ENCODE data around the gene NPEPL1. TPM values are rescaled to one million over a fixed set of nuclear protein-coding genes. Genes with fewer than 3 reads are reported as not detected.

NPEPL1 gene
- total RNA-seq, 1 experiment from 2014 or later = 31.1 TPM

GRCh38 chr20:58707770-58708169 lies 15.2 kb downstream of the NPEPL1 start:
- no peaks in the 10 kb centered on the region for H3K27me3 ChIP-seq (ENCODE audit: insufficient read depth, low read length)
- no peak overlapping the region for H3K4ac ChIP-seq (ENCODE audit: low read depth, low read length)
- H3K9ac ChIP-seq (ENCODE audit: extremely low read depth, insufficient read length, low read length) = no peak overlapping the region
- H3K27ac ChIP-seq (ENCODE audit: insufficient read length, low read depth, low read length) = no peak overlapping the region
- H3K27ac Mint-ChIP-seq = no peak overlapping the region
- H2BK12ac ChIP-seq (ENCODE audit: insufficient read length, low read depth, low read length) = no peak overlapping the region
- no peaks in the 10 kb centered on the region for H4K20me1 ChIP-seq (ENCODE audit: control insufficient read depth, insufficient read depth, insufficient read length)
- no peak overlapping the region for H2BK120ac ChIP-seq (ENCODE audit: low read depth, low read length, poor library complexity, severe bottlenecking)
- no peak overlapping the region for H3K14ac ChIP-seq (ENCODE audit: insufficient read depth, low read length)
- H3K23me2 ChIP-seq (ENCODE audit: insufficient read length, low read depth, low read length, poor library complexity, severe bottlenecking) = no peaks in the 10 kb centered on the region
- H3K4me3 Mint-ChIP-seq = no peak overlapping the region
- TF ChIP-seq CTCF (conservative IDR thresholded peaks at IDR 0.05) = no peak
- H3K18ac ChIP-seq (ENCODE audit: insufficient read length, low read depth, low read length) = no peak overlapping the region
- H4K91ac ChIP-seq (ENCODE audit: insufficient read length, low read depth, low read length) = no peak overlapping the region
- no peaks in the 10 kb centered on the region for H3K27me3 Mint-ChIP-seq (ENCODE audit: low read depth)
- H4K8ac ChIP-seq (replicated peaks; ENCODE audit: insufficient read length, low read depth, low read length) = no peak overlapping the region
- no peak for DNase-seq
- no peak overlapping the region for H2AK5ac ChIP-seq (ENCODE audit: insufficient read length, low read length)
- H2AFZ ChIP-seq (ENCODE audit: low read length) = no peak overlapping the region
- H2BK5ac ChIP-seq (ENCODE audit: insufficient read length, low read length) = no peak overlapping the region
- no peaks in the 10 kb centered on the region for H3K4me1 ChIP-seq (ENCODE audit: insufficient read depth, low read length)
- H3K4me1 Mint-ChIP-seq = 0 out of 4 replicates have a peak, but pooled peaks cover 0 to 3% of the 10 kb centered on the region in 2 experiments
- H3K79me1 ChIP-seq (ENCODE audit: insufficient read depth, low read depth, low read length, poor library complexity, severe bottlenecking) = no peaks in the 10 kb centered on the region
- no peak overlapping the region for H4K5ac ChIP-seq (ENCODE audit: insufficient read length, low read depth, low read length)
- H3K23ac ChIP-seq (ENCODE audit: insufficient read length, low read depth, low read length) = no peak overlapping the region
- H2BK20ac ChIP-seq (ENCODE audit: low read depth, low read length, poor library complexity, severe bottlenecking) = no peak overlapping the region
- no peak overlapping the region for H3T11ph ChIP-seq (ENCODE audit: low read length)
- no peak overlapping the region for H3K56ac ChIP-seq (ENCODE audit: insufficient read length, low read depth, low read length)
- H3K4me2 ChIP-seq (ENCODE audit: insufficient read depth, insufficient read length, low read length) = no peak overlapping the region
- peaks cover 0 to 3% of the 10 kb centered on the region in 2 experiments; a peak in 1 of 5 replicates for H3K9me3 Mint-ChIP-seq
- no CpG with 5 or more reads among the region's 10 CpGs for WGBS (ENCODE audit: extremely low coverage, insufficient read length, low lambda C conversion rate)
- H3K36me3 Mint-ChIP-seq (ENCODE audit: insufficient read depth in 1 of 3, low read depth in 3 of 3) = peaks cover 18 to 32% (median 24%) of the 10 kb centered on the region in 3 experiments
- no peak overlapping the region for H2BK15ac ChIP-seq (ENCODE audit: low read depth, low read length)
- no peaks in the 10 kb centered on the region for H3K79me2 ChIP-seq (ENCODE audit: insufficient read depth, low read length)
- H3K9me3 ChIP-seq (ENCODE audit: control insufficient read depth, low read depth, low read length) = no peaks in the 10 kb centered on the region

Data from H9 (cell line).